ENCODE measurements around the gene KLHL2. TPM values are rescaled to one million over a fixed set of nuclear protein-coding genes. Genes with fewer than 3 reads are reported as not detected.
"Not testable (repeated sequence)": the region's sequence is repeated elsewhere in the genome, so short reads cannot be mapped to it uniquely, and the experiment has no call there.

The KLHL2 gene
- total RNA-seq, 6 donors from 2014 or later: 25.1 to 57.6 (median 41.5) TPM

GRCh38 chr4:165286619-165287340, 79.4 kb downstream of the KLHL2 start:
- DNase-seq; H3K9me3 ChIP-seq; H3K4me3 ChIP-seq; H3K27ac ChIP-seq; H3K36me3 ChIP-seq; H3K27me3 ChIP-seq; ATAC-seq (ENCODE audit: low FRiP score in 2 of 2): not testable (repeated sequence)
- 57 to 61% methylated on average over 4 of the region's 4 CpGs for WGBS, 2 donors
- peaks cover 0 to 13% (median 5%) of the 10 kb centered on the region in 4 donors for H3K4me1 ChIP-seq

GRCh38 chr4:165288226-165288625, 80.9 kb downstream of the KLHL2 start:
- Histone ChIP-seq H3K4me3 (no peak overlapping the region), H3K9me3 (no peaks in the 10 kb centered on the region), H3K27me3 (no peaks in the 10 kb centered on the region), H3K4me1 (peaks cover 0 to 13% (median 5%) of the 10 kb centered on the region in 4 donors), H3K27ac (no peak overlapping the region), H3K36me3 (no peaks in the 10 kb centered on the region)
- TF ChIP-seq, protein P1, sequence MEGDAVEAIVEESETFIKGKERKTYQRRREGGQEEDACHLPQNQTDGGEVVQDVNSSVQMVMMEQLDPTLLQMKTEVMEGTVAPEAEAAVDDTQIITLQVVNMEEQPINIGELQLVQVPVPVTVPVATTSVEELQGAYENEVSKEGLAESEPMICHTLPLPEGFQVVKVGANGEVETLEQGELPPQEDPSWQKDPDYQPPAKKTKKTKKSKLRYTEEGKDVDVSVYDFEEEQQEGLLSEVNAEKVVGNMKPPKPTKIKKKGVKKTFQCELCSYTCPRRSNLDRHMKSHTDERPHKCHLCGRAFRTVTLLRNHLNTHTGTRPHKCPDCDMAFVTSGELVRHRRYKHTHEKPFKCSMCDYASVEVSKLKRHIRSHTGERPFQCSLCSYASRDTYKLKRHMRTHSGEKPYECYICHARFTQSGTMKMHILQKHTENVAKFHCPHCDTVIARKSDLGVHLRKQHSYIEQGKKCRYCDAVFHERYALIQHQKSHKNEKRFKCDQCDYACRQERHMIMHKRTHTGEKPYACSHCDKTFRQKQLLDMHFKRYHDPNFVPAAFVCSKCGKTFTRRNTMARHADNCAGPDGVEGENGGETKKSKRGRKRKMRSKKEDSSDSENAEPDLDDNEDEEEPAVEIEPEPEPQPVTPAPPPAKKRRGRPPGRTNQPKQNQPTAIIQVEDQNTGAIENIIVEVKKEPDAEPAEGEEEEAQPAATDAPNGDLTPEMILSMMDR (IDR thresholded peaks at IDR 0.05): no peak
- 54 to 64% methylated on average over 3 of the region's 3 CpGs for WGBS, 2 donors
- DNase-seq (no peak), ATAC-seq (ENCODE audit: low FRiP score in 2 of 2) (no peak)

- DNase-seq: no peak
- Histone ChIP-seq H3K9me3 (no peaks in the 10 kb centered on the region), H3K4me3 (no peak overlapping the region), H3K27me3 (no peaks in the 10 kb centered on the region), H3K36me3 (no peaks in the 10 kb centered on the region), H3K27ac (peak overlapping the region in 1 of 4 donors; percentile 18), H3K4me1 (peaks cover 0 to 13% (median 6%) of the 10 kb centered on the region in 4 donors)
- peak in 1 of 2 donors; percentile 74 for ATAC-seq (ENCODE audit: low FRiP score in 2 of 2)
- TF ChIP-seq POLR2AphosphoS5 (IDR thresholded peaks at IDR 0.05): no peak
- TF ChIP-seq, protein P1 (IDR thresholded peaks at IDR 0.05): no peak
- TF ChIP-seq EP300 (IDR thresholded peaks at IDR 0.05): no peak
- no peak for TF ChIP-seq POLR2A (IDR thresholded peaks at IDR 0.05)
Observed at GRCh38 chr4:165288639-165289422, 81.5 kb downstream of the KLHL2 start.

GRCh38 chr4:165289423-165289785, 82.0 kb downstream of the KLHL2 start:
- H3K36me3 ChIP-seq: no peaks in the 10 kb centered on the region
- TF ChIP-seq POLR2A (IDR thresholded peaks at IDR 0.05) (no peak), EP300 (IDR thresholded peaks at IDR 0.05) (no peak), POLR2AphosphoS5 (IDR thresholded peaks at IDR 0.05) (no peak)
- TF ChIP-seq, protein P1 (IDR thresholded peaks at IDR 0.05): no peak
- no peak overlapping the region for H3K27ac ChIP-seq
- no peaks in the 10 kb centered on the region for H3K27me3 ChIP-seq
- ATAC-seq (ENCODE audit: low FRiP score in 2 of 2): no peak
- no peak for DNase-seq
- H3K4me1 ChIP-seq: peaks cover 0 to 19% (median 9%) of the 10 kb centered on the region in 4 donors
- no peaks in the 10 kb centered on the region for H3K9me3 ChIP-seq
- H3K4me3 ChIP-seq: no peak overlapping the region

- Histone ChIP-seq H3K27ac (no peak overlapping the region), H3K4me1 (peaks cover 4 to 22% (median 16%) of the 10 kb centered on the region in 4 donors), H3K27me3 (no peaks in the 10 kb centered on the region), H3K36me3 (peaks cover 0 to 14% (median 6%) of the 10 kb centered on the region in 4 donors), H3K4me3 (no peak overlapping the region), H3K9me3 (no peaks in the 10 kb centered on the region)
- ATAC-seq (ENCODE audit: low FRiP score in 2 of 2): no peak
- WGBS, 2 donors: 97% methylated on average over 6 of the region's 6 CpGs
- TF ChIP-seq POLR2A (IDR thresholded peaks at IDR 0.05) (no peak), POLR2AphosphoS5 (IDR thresholded peaks at IDR 0.05) (no peak), EP300 (IDR thresholded peaks at IDR 0.05) (no peak)
- TF ChIP-seq, protein P1 (IDR thresholded peaks at IDR 0.05): no peak
- DNase-seq: no peak
Observed at GRCh38 chr4:165293061-165293460, 85.7 kb downstream of the KLHL2 start.
